GM18526 (cell line): ENCODE results near the gene ADAMTS4.

Experiments
- POLR2A ChIP-seq: IDR thresholded peaks from 3 replicates; pipeline ENCODE4 v1.6.1; 2011; ENCODE audit not compliant: insufficient read length; ENCODE audit errors: extremely low read depth

Gene ADAMTS4

GRCh38 chr1:161171696-161172095, 27.2 kb downstream of the ADAMTS4 start:
- no peak for TF ChIP-seq POLR2A

GRCh38 chr1:161171191-161171590, 27.7 kb downstream of the ADAMTS4 start:
- TF ChIP-seq POLR2A = no peak

GRCh38 chr1:161168906-161169305, 29.9 kb downstream of the ADAMTS4 start:
- TF ChIP-seq POLR2A = no peak

- no peak for TF ChIP-seq POLR2A
Observed at GRCh38 chr1:161166669-161167548, 31.9 kb downstream of the ADAMTS4 start.

- peak; percentile 82 for TF ChIP-seq POLR2A
Observed at GRCh38 chr1:161165742-161166668, 32.8 kb downstream of the ADAMTS4 start, which contains the start of gene PPOX. PPOX (plus strand) TSS chr1:161166426; CDS start chr1:161166848, 422 bp downstream.

GRCh38 chr1:161164901-161165610, 33.8 kb downstream of the ADAMTS4 start:
- TF ChIP-seq POLR2A = no peak

- no peak for TF ChIP-seq POLR2A
Observed at GRCh38 chr1:161163793-161164192, 35.1 kb downstream of the ADAMTS4 start.

- TF ChIP-seq POLR2A = no peak
Observed at GRCh38 chr1:161162806-161163205, 36.0 kb downstream of the ADAMTS4 start.

- TF ChIP-seq POLR2A = no peak
Observed at GRCh38 chr1:161162052-161162451, 36.8 kb downstream of the ADAMTS4 start.

- no peak for TF ChIP-seq POLR2A
Observed at GRCh38 chr1:161161652-161162051, 37.2 kb downstream of the ADAMTS4 start.

- no peak for TF ChIP-seq POLR2A
Observed at GRCh38 chr1:161160671-161161145, 38.1 kb downstream of the ADAMTS4 start.

- no peak for TF ChIP-seq POLR2A
Observed at GRCh38 chr1:161159913-161160243, 39.0 kb downstream of the ADAMTS4 start.

- peak; percentile 60 for TF ChIP-seq POLR2A
Observed at GRCh38 chr1:161159087-161159912, 39.6 kb downstream of the ADAMTS4 start, which contains the start of gene USP21. USP21 (plus strand) TSS chr1:161159500; CDS start chr1:161160641, 1,141 bp downstream.

- no peak for TF ChIP-seq POLR2A
Observed at GRCh38 chr1:161158316-161159010, 40.4 kb downstream of the ADAMTS4 start.

- TF ChIP-seq POLR2A = no peak
Observed at GRCh38 chr1:161157867-161158266, 41.0 kb downstream of the ADAMTS4 start.
